DMS 273 (cell line): ENCODE data around the gene CYB5R3.
A peak's percentile ranks its signal among the peaks of the same experiment; 100 is the strongest.
"Not testable (repeated sequence)": the region's sequence is repeated elsewhere in the genome, so short reads cannot be mapped to it uniquely, and the experiment has no call there.

Source experiments
- DNase-seq: peaks from one replicate; lab custom pipeline; 2025; ENCODE audit not compliant: unreplicated experiment; lab: John Stamatoyannopoulos, UW

Gene CYB5R3

GRCh38 chr22:42575996-42576574 is 73.1 kb downstream of the CYB5R3 start:
- DNase-seq, result not testable (repeated sequence)

DNA sequence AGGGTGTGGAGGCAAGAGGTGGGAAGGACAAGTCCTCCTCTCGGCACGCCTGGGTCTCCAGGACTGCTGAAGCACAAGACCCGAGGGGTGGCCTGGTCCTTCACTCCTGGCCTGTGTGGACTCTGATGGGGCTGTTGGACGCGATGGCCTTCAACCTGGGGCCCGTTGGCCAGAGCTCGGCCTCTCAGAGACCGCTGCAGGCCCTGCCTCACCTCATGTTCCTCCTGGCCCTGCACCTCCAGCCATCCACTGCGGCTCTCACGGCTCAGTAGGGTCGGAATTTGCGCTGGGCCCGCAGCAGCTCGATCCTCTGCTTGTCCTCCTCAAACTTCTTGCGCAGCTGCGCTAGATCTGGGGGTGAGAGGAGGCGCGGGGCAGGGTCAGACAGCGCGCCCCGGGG is 74.7 kb downstream of the CYB5R3 start:
- not testable (repeated sequence) for DNase-seq

GRCh38 chr22:42574046-42574445 is 75.1 kb downstream of the CYB5R3 start:
- DNase-seq, result peak; percentile 15

DNA sequence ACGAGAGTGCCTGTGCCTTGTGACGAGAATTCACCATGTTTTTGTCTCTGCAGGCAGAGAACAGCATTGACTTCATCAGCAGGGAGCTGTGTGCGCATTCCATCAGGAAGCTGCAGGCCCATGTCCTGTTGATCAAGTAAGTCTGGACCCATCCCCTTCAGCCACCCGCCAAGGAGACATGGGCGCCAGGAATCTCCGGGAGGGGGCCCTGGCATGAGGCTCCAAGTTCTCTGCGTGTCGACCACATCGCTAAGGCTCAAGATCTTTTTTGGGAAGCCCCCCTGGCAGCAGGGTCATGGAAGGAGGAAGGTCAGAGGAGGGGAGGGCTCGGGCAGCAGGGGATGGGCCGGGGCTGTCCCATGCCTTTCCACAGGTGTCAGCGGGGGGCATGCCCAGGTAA is 78.1 kb downstream of the CYB5R3 start:
- DNase-seq, result not testable (repeated sequence)

- not testable (repeated sequence) for DNase-seq
These were observed 78.6 kb downstream of the CYB5R3 start for GRCh38 chr22:42570580-42570979.

- DNase-seq, result not testable (repeated sequence)
These were observed 81.2 kb downstream of the CYB5R3 start for GRCh38 chr22:42567950-42568349.
